ENCODE results near the gene TRIM8. TPM values are rescaled to one million over a fixed set of nuclear protein-coding genes. Genes with fewer than 3 reads are reported as not detected.

TRIM8 gene, protein sequence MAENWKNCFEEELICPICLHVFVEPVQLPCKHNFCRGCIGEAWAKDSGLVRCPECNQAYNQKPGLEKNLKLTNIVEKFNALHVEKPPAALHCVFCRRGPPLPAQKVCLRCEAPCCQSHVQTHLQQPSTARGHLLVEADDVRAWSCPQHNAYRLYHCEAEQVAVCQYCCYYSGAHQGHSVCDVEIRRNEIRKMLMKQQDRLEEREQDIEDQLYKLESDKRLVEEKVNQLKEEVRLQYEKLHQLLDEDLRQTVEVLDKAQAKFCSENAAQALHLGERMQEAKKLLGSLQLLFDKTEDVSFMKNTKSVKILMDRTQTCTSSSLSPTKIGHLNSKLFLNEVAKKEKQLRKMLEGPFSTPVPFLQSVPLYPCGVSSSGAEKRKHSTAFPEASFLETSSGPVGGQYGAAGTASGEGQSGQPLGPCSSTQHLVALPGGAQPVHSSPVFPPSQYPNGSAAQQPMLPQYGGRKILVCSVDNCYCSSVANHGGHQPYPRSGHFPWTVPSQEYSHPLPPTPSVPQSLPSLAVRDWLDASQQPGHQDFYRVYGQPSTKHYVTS
- 100 to 1,000 TPM in 3 of 5 donors, 10 to 100 TPM in 2; 40.0 to 253 (median 149) TPM for total RNA-seq
- 10 to 100 TPM; 45.6 to 83.2 (median 68.4) TPM for polyA plus RNA-seq
- long read RNA-seq, donor 1, full-length matches to known transcripts, result 2 of 2 reads
- long read RNA-seq, donor 1, partial matches to known transcripts, result 0 of 2 reads
- long read RNA-seq, donor 1, other reads (novel, unspliced or antisense), result 0 of 2 reads
- long read RNA-seq, donor 2, full-length matches to known transcripts, result 7 of 7 reads
- long read RNA-seq, donor 2, partial matches to known transcripts, result 0 of 7 reads
- long read RNA-seq, donor 2, other reads (novel, unspliced or antisense), result 0 of 7 reads
- long read RNA-seq, donor 3, full-length matches to known transcripts, result 8 of 8 reads
- long read RNA-seq, donor 3, partial matches to known transcripts, result 0 of 8 reads
- long read RNA-seq, donor 3, other reads (novel, unspliced or antisense), result 0 of 8 reads
- long read RNA-seq, donor 4, partial matches to known transcripts, result 0 of 1 reads
- long read RNA-seq, donor 4, other reads (novel, unspliced or antisense), result 0 of 1 reads
- long read RNA-seq, donor 5, full-length matches to known transcripts, result 15 of 25 reads
- long read RNA-seq, donor 5, partial matches to known transcripts, result 10 of 25 reads
- long read RNA-seq, donor 5, other reads (novel, unspliced or antisense), result 0 of 25 reads
- long read RNA-seq, donor 6, full-length matches to known transcripts, result 23 of 23 reads
- long read RNA-seq, donor 6, partial matches to known transcripts, result 0 of 23 reads
- long read RNA-seq, donor 6, other reads (novel, unspliced or antisense), result 0 of 23 reads
- long read RNA-seq, donor 7, full-length matches to known transcripts, result 9 of 9 reads
- long read RNA-seq, donor 7, partial matches to known transcripts, result 0 of 9 reads
- long read RNA-seq, donor 7, other reads (novel, unspliced or antisense), result 0 of 9 reads
- long read RNA-seq, donor 8, full-length matches to known transcripts, result 8 of 8 reads
- long read RNA-seq, donor 8, partial matches to known transcripts, result 0 of 8 reads
- long read RNA-seq, donor 8, other reads (novel, unspliced or antisense), result 0 of 8 reads
- long read RNA-seq, donor 9, full-length matches to known transcripts, result 5 of 44 reads
- long read RNA-seq, donor 9, partial matches to known transcripts, result 39 of 44 reads
- long read RNA-seq, donor 9, other reads (novel, unspliced or antisense), result 0 of 44 reads
- long read RNA-seq, donor 10, full-length matches to known transcripts, result 4 of 4 reads
- long read RNA-seq, donor 10, partial matches to known transcripts, result 0 of 4 reads
- long read RNA-seq, donor 10, other reads (novel, unspliced or antisense), result 0 of 4 reads

DNA sequence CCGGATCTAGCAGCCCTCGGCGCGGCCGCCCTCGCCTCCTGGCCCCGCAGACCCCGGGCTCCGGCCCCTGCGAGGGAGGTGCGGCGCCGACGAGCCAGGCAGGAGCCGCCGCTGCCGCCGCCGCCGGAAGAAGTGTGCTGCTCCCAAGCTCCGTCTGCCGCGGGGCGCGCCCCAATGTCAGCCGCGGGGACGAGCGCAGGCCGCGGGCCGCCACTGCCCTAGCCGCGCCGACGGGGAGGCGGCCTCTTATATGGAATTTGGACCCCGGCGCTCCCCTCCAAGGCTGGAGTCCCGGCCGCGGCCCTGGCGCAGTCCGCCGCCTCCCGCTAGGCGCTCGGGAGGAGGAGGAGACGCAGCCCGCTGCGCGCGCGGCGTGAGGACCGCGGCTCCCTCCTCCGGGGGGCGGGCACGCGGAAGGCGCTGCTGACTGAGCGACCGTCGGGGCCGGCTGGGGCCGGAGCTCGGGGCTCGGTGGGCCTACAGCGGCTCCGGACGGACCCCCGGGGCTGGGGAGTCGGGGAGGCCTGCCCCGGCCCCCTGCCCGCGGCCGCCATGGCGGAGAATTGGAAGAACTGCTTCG, at the start of gene TRIM8:
Gene TRIM8, plus strand, starts transcription at position 414 of the 580 bp plus-strand sequence. Its CDS starts 139 bp downstream, at position 553.
- peak within 1 kb of the TSS; percentile 77 to 97 (median 89) for H3K4me3 ChIP-seq
- TF ChIP-seq POLR2AphosphoS5 (IDR thresholded peaks at IDR 0.05), result peak in 2 of 3 donors; percentile 38 to 40
- TF ChIP-seq EP300 (IDR thresholded peaks at IDR 0.05), result no peak
- peak; percentile 56 to 83 for DNase-seq
- peak within 1 kb of the TSS; percentile 86 to 100 (median 99) for H3K27ac ChIP-seq
- intact Hi-C loops (cut with DNase I; ENCODE audit: low total_unique reads), result no loop called here
- H3K9me3 ChIP-seq, result no peaks in the 10 kb centered on the region
- no peaks in the 10 kb centered on the region for H3K27me3 ChIP-seq
- H3K4me1 ChIP-seq, result peaks cover 29 to 47% (median 39%) of the 10 kb centered on the region in 4 donors
- peaks cover 0 to 13% (median 4%) of the 10 kb centered on the region in 4 donors for H3K36me3 ChIP-seq
- WGBS, 5 donors, result 0 to 1% (median 0%) methylated on average over 21 to 80 of the region's 80 CpGs

DNA sequence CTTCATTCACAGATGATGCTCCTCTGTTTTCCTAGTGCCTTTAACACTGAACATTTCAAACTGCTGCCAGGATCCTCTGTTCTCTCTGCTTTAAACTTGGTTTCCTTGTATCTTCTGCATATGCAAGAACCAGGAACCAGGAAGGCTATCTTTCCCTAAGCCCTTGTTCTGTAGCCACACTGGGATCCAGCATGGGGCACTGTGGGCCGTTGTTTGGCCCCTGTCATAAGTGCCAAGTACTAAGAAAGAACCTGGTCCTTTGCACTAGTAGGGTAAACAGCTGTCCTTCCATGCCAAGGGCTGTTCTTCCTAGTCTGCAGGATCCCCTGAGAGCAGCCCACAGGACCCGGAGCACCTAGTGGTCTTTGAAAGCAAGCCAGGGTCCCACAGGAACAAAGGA, 49.0 kb upstream of the TRIM8 start:
- TF ChIP-seq, protein P1, sequence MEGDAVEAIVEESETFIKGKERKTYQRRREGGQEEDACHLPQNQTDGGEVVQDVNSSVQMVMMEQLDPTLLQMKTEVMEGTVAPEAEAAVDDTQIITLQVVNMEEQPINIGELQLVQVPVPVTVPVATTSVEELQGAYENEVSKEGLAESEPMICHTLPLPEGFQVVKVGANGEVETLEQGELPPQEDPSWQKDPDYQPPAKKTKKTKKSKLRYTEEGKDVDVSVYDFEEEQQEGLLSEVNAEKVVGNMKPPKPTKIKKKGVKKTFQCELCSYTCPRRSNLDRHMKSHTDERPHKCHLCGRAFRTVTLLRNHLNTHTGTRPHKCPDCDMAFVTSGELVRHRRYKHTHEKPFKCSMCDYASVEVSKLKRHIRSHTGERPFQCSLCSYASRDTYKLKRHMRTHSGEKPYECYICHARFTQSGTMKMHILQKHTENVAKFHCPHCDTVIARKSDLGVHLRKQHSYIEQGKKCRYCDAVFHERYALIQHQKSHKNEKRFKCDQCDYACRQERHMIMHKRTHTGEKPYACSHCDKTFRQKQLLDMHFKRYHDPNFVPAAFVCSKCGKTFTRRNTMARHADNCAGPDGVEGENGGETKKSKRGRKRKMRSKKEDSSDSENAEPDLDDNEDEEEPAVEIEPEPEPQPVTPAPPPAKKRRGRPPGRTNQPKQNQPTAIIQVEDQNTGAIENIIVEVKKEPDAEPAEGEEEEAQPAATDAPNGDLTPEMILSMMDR (IDR thresholded peaks at IDR 0.05), result no peak
- TF ChIP-seq POLR2A (IDR thresholded peaks at IDR 0.05), result no peak
- TF ChIP-seq EP300 (IDR thresholded peaks at IDR 0.05), result no peak
- no peak for TF ChIP-seq POLR2AphosphoS5 (IDR thresholded peaks at IDR 0.05)
- 29 to 65% (median 45%) methylated on average over 2 of the region's 2 CpGs for WGBS, 5 donors
- no peaks in the 10 kb centered on the region for H3K9me3 ChIP-seq
- peak overlapping the region in 2 of 5 donors; percentile 60 to 64 for H3K27ac ChIP-seq
- no peak overlapping the region for H3K4me3 ChIP-seq
- H3K36me3 ChIP-seq, result peaks cover 0 to 47% (median 38%) of the 10 kb centered on the region in 4 donors
- no peaks in the 10 kb centered on the region for H3K27me3 ChIP-seq
- peaks cover 36 to 65% (median 49%) of the 10 kb centered on the region in 4 donors for H3K4me1 ChIP-seq
- intact Hi-C loops (cut with DNase I; ENCODE audit: low total_unique reads), result no loop called here
- no peak for DNase-seq

DNA sequence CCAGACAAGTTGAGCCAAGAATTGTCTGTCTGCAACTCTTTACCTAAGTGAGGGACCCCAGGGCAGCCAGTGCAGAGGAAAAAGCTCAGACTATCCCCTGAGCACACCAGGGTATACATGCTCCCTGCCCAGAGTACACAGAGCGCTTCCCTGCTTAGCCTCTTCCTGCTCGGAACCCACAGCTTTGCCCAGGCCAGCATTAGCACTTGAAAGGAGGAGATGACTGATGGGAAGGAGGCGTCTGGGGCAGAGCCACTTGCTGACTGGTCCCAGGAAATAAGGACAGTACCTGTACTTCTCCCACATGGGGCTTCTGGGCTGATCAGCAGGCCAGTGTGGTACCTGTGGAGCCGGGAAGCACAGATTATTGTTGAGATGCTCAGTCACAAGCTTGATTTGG, 48.4 kb upstream of the TRIM8 start:
- WGBS, 5 donors, result 70 to 84% (median 77%) methylated on average over 4 of the region's 4 CpGs
- peaks cover 38 to 71% (median 52%) of the 10 kb centered on the region in 4 donors for H3K4me1 ChIP-seq
- H3K27me3 ChIP-seq, result no peaks in the 10 kb centered on the region
- TF ChIP-seq POLR2A (IDR thresholded peaks at IDR 0.05), result no peak
- no peak for TF ChIP-seq POLR2AphosphoS5 (IDR thresholded peaks at IDR 0.05)
- TF ChIP-seq, protein P1 (IDR thresholded peaks at IDR 0.05), result no peak
- TF ChIP-seq EP300 (IDR thresholded peaks at IDR 0.05), result no peak
- no peak for DNase-seq
- peaks cover 0 to 51% (median 40%) of the 10 kb centered on the region in 4 donors for H3K36me3 ChIP-seq
- no peaks in the 10 kb centered on the region for H3K9me3 ChIP-seq
- H3K27ac ChIP-seq, result peak overlapping the region in 4 of 5 donors; percentile 16 to 64 (median 43)
- no peak overlapping the region for H3K4me3 ChIP-seq
- intact Hi-C loops (cut with DNase I; ENCODE audit: low total_unique reads), result no loop called here
